ENCODE data around the gene SLX4IP.

Gene SLX4IP

DNA sequence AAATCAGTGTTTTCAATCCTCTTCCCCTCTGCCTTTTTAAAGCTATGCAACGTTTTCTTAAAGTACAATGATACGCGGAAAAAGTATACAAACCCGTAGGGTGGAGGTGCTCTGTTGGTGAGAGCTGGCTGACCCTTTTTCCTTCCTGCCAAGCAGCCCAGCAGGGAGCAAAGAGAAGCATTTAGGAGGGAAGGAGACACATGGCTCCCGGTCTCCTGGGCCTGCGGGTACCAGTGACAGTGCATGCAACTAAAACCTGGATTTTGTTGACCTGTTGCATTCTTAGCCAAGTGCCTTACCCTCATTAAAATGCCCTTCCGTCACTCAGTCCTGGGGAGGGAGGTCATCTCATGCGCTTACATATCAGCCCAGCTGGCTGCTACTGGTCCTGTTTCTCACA, 87.2 kb downstream of the SLX4IP start:
- DNase-seq (ENCODE audit: low read depth) = no peak

DNA sequence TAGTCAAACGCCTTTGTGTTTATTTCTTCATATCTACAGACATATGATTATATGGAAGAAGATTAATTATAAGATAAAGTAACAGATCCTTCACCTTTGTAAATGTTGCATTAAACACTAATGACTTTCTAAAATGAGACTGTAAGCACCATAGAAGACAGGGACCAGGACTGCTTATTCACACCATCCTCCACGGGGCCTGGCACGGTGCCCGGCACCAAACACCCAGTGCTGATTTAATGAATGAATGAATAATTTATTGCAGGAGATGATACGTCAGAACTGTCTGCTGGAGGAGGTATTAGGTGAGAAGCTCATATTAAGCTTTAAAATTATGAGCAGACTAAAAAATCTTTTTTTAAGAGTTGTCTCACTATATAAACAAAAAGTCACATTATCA, 88.3 kb downstream of the SLX4IP start:
- no peak for DNase-seq (ENCODE audit: low read depth)

- no peak for DNase-seq (ENCODE audit: low read depth)
Observed at GRCh38 chr20:10524034-10524476, 89.0 kb downstream of the SLX4IP start.

DNA sequence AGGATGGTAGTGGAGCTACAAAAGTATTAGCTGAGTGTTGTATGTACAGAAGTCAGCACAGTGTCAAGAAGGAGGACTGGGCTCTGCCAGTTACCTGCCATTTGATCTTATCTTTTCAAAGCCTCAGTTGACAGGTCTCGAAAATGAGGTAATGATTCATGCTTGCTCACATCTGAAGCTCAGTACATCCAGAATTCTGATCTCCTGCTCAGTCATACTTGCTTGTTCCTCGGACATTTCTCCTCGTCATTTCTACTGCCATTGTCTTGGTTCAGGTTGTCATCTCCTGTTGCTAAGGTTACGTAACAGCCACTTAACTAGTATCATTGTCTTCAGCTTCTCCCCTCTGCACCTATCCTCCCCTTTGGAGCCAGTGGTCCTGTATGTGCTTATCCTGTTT, 89.5 kb downstream of the SLX4IP start:
- DNase-seq (ENCODE audit: low read depth) = no peak

DNA sequence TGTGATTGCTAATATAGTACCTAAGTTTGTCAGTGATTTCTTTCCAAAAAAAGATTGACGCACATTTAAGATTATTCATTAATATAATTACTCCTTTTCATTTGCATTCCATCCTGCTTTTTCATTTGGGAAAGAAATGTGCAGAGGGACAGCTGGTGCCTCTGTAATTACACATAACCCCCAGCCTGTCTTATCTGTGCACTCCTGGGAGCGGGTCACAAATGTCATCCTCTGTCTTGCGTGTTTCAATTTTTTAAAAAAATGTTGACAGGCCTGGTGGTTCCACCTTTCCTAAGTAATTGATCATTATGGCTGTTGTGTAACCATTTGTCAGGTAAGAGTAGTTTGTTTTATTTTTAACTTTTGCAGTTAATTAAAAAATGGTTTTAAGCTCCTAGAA, 92.7 kb downstream of the SLX4IP start:
- no peak for DNase-seq (ENCODE audit: low read depth)

DNA sequence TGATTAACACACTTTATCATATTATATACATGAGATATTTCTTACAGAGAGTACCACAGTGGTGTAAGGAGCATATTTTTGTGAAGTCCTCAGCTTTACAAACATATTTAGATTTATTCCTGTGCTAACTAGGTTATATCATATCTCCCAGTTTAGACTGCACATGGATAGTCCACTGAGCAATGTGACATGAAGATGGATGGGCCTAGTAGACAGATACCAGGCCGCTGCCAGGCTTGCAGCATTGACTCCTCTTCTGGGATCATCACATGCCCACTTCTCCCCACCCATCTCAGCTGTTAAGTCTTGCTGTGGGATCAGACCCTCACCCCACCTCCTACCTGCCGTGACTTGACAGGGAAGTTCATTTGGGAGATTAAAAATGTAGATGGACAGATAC, 95.8 kb downstream of the SLX4IP start:
- DNase-seq (ENCODE audit: low read depth) = no peak

DNA sequence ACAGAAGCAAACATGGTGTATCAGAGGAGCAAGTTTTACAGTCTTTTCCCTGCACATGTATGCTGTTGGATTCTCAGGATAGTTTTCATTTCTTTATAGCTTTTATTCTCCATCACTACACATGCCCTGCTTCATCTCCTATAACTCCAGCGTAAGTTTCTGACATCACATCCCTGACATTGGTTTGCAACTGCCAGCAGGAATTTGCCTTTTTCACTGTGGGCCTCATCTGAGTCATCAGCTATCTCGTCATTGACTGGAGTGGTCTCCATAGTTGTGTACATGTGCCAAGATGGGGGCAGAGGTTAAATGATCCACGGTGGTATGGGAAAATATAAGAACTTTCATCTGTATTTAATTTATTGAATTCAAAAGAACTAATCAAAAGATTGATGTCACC, 96.7 kb downstream of the SLX4IP start:
- no peak for DNase-seq (ENCODE audit: low read depth)

DNA sequence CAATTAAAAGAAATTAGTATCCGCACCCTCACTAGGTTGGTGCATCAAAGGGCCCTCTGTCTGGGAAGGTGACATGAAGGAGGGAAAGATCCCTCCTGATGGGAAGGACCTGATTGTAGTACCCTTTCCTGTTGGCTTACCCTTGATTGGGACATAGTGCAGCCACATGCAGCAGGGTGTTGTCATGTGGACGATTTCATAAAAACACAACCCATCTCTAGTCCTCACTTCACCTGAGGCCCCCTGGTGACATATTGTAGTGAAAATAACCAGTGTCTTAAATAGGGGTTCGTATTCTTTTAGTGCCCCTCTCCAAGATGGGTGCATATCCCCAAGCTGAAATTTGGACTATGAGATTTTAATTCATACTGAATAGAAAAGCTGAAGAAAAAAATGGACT, 97.3 kb downstream of the SLX4IP start:
- DNase-seq (ENCODE audit: low read depth) = no peak

DNA sequence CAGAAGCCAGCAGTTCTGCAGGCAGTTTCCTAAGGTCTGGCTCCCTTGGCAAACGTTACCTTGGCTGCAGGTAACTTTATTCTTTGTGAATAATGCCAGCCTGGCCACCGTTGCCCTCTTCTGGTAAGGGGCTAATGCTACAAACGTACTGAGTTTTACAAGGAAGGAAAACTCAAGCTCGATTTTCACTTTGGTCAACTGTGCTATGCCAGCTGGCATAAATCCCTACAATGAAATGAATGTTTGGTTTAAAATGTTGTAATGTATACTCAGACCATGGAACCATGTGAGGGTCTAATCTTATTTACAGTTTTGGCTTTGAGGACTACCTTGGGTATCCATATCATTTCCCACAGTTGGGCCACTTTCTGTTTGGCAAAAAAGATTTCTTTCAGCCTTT, 101.4 kb downstream of the SLX4IP start:
- no peak for DNase-seq (ENCODE audit: low read depth)

- no peak for DNase-seq (ENCODE audit: low read depth)
Observed at GRCh38 chr20:10537850-10538480, 102.9 kb downstream of the SLX4IP start.

- DNase-seq (ENCODE audit: low read depth) = no peak
Observed at GRCh38 chr20:10538768-10539167, 103.7 kb downstream of the SLX4IP start.

GRCh38 chr20:10539818-10540553, 104.9 kb downstream of the SLX4IP start:
- no peak for DNase-seq (ENCODE audit: low read depth)

DNA sequence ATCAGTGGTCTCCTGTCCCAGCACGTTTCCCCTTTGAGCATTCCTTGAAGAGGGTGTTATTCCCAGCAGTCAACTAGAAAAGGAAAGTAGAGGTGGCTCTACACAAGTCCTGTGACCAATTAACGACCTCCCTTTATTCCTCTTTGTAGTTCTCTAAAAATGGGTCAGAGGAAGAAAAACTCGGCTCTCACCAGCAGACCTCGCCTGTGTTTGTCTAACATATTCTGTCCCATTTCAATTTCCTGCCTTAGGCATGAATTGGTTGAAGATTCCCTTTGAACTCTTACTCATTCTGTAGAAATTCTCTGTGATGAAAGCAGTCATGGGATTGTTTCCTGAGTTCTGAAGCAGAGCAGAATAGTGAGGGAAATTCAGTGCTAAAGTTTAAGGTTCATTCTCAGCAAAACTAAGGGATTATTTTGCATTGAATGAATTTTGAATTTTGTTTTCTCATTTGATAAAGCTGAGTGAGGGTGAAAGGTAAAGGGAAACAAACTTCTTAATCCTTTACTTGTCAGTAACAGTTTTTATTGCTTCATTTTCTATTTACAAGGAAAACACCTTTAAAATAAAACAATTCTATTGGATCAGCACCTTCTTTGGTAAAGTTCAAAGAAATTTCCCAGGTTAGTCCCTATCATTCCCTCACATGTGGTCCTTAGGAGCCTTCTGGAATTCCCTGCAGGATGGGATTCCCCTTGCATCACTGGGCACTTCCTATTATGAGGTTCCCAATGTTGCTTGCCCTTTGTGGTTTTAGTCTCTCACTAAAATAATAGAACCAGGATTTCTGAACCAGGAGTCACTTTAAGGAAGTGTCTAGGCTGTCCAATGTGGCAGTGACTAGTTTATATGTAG, 105.8 kb downstream of the SLX4IP start:
- DNase-seq (ENCODE audit: low read depth) = no peak

GRCh38 chr20:10541668-10542411, 106.7 kb downstream of the SLX4IP start:
- no peak for DNase-seq (ENCODE audit: low read depth)

DNA sequence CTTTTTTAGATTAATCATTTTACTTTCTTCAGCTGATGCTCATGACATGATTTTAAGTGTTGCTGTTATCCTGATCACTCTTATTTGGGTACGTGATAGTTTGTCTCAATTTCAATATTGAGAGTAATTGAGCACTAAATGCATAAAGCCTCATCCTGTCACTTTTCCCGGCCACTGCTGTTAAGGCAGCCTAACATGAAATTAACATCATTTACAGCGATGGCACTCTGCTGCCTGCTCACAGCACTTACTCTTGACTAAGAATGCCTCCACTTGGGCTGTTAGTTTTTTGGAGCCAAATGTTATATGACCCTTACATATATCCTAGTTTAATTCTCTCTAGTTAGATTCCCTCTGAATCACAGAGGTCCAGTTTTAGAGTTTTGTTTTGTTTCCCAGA, 107.3 kb downstream of the SLX4IP start:
- DNase-seq (ENCODE audit: low read depth) = no peak

DNA sequence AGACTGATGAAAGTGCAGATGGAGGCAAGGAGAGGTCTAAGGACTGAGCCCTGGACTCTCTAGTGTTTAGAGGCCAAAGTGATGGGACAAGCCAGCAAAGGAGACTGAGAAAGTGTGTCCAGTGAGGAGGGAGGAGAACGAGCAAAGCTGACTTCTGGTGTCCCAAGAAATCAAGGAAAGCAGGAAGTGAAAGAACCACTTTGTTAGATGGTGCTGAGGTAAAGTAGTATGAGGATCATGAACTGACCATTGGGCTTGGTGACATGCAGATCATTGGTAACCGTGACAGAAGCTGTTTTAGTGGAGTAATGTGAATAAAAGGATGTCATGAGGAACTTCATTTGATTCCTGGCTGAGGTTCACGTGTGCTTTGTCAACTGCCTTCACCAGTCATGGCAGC, 108.4 kb downstream of the SLX4IP start:
- no peak for DNase-seq (ENCODE audit: low read depth)

- DNase-seq (ENCODE audit: low read depth) = no peak
Observed at GRCh38 chr20:10547276-10548114, 112.4 kb downstream of the SLX4IP start.

DNA sequence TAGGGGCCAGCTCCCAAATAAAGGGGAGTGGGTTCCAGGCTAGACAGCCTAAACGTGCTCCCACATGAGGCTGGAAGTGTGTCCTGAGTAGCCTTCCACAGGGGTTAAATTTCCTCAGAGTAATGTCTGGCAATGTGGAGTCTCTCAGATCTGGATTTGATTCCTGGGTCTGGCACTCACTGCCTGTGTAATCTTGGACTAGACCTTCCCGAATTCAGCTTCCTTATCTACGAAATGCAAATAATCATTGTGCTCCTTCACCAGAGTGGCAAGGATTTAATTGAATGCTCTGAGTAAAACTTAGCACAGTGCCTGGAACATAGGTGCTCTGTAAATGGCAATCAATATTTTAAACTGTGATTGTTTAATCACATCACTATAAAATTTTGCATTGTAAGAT, 114.4 kb downstream of the SLX4IP start:
- no peak for DNase-seq (ENCODE audit: low read depth)

GRCh38 chr20:10550204-10551118, 115.4 kb downstream of the SLX4IP start:
- no peak for DNase-seq (ENCODE audit: low read depth)
